NB4 (cell line): ENCODE measurements around the gene MEGF9.

ENCODE experiments used
- MYC ChIP-seq: IDR thresholded peaks from 2 replicates; pipeline ENCODE4 v1.6.1; 2011; ENCODE audit warnings: low read depth, low read length
- POLR2A ChIP-seq: IDR thresholded peaks from 2 replicates; pipeline ENCODE4 v1.6.1; 2011; ENCODE audit warnings: mild to moderate bottlenecking; ENCODE audit not compliant: insufficient read length; ENCODE audit errors: extremely low read depth
- TF ChIP-seq, protein P1 (sequence below): IDR thresholded peaks from one replicate; pipeline ENCODE4 v1.5.1; 2012; ENCODE audit warnings: low read depth, low read length
- TF ChIP-seq, protein P2 (sequence below): IDR thresholded peaks from 2 replicates; pipeline ENCODE4 v1.6.1; 2011; ENCODE audit warnings: low read depth, low read length

GRCh38 chr9:120677965-120678364 lies 36.3 kb downstream of the MEGF9 start:
- TF ChIP-seq, protein P1, sequence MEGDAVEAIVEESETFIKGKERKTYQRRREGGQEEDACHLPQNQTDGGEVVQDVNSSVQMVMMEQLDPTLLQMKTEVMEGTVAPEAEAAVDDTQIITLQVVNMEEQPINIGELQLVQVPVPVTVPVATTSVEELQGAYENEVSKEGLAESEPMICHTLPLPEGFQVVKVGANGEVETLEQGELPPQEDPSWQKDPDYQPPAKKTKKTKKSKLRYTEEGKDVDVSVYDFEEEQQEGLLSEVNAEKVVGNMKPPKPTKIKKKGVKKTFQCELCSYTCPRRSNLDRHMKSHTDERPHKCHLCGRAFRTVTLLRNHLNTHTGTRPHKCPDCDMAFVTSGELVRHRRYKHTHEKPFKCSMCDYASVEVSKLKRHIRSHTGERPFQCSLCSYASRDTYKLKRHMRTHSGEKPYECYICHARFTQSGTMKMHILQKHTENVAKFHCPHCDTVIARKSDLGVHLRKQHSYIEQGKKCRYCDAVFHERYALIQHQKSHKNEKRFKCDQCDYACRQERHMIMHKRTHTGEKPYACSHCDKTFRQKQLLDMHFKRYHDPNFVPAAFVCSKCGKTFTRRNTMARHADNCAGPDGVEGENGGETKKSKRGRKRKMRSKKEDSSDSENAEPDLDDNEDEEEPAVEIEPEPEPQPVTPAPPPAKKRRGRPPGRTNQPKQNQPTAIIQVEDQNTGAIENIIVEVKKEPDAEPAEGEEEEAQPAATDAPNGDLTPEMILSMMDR = no peak
- TF ChIP-seq POLR2A (no peak), MYC (no peak)
- TF ChIP-seq, protein P2, sequence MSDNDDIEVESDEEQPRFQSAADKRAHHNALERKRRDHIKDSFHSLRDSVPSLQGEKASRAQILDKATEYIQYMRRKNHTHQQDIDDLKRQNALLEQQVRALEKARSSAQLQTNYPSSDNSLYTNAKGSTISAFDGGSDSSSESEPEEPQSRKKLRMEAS = no peak
